Fibroblast of mammary gland (primary cell): Measurements from ENCODE around the gene TTC23L.

Experiments used
- DNase-seq: peaks from one replicate; pipeline ENCODE4 v3.0.0-alpha.2; 2010; ENCODE audit warnings: low read depth
- H3K4me3 ChIP-seq: 2 replicates; pipeline ENCODE4 v1.5.1; 2011; ENCODE audit warnings: low read depth, mild to moderate bottlenecking, low read length, moderate library complexity; ENCODE audit not compliant: control insufficient read depth
- TF ChIP-seq, protein P1 (sequence below): conservative IDR thresholded peaks from 2 replicates; pipeline ENCODE4 v1.5.1; 2011; ENCODE audit warnings: low read depth, low read length, inconsistent platforms; ENCODE audit not compliant: control insufficient read depth, insufficient read depth

Gene TTC23L

DNA sequence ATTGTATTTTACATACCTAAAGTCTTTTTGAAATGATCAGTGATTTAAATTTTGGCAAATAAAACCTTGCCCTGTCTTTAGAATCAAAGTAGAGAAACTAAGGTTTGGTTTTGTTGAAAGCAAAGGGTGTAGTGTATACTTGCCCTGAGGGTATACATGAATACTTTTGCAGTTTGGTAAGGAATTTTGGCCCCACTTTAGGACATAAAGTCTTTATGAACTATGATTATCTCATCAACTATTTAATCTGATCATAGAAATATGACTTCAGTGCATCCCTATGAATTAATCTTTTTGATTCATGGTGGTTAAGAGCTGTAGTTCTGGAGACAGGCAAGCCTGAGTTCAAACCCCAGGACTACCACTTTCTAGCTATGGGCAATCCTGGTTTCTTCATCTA, 58.7 kb downstream of the TTC23L start:
- H3K4me3 ChIP-seq, result no peak overlapping the region
- TF ChIP-seq, protein P1, sequence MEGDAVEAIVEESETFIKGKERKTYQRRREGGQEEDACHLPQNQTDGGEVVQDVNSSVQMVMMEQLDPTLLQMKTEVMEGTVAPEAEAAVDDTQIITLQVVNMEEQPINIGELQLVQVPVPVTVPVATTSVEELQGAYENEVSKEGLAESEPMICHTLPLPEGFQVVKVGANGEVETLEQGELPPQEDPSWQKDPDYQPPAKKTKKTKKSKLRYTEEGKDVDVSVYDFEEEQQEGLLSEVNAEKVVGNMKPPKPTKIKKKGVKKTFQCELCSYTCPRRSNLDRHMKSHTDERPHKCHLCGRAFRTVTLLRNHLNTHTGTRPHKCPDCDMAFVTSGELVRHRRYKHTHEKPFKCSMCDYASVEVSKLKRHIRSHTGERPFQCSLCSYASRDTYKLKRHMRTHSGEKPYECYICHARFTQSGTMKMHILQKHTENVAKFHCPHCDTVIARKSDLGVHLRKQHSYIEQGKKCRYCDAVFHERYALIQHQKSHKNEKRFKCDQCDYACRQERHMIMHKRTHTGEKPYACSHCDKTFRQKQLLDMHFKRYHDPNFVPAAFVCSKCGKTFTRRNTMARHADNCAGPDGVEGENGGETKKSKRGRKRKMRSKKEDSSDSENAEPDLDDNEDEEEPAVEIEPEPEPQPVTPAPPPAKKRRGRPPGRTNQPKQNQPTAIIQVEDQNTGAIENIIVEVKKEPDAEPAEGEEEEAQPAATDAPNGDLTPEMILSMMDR, result no peak
- DNase-seq, result no peak

DNA sequence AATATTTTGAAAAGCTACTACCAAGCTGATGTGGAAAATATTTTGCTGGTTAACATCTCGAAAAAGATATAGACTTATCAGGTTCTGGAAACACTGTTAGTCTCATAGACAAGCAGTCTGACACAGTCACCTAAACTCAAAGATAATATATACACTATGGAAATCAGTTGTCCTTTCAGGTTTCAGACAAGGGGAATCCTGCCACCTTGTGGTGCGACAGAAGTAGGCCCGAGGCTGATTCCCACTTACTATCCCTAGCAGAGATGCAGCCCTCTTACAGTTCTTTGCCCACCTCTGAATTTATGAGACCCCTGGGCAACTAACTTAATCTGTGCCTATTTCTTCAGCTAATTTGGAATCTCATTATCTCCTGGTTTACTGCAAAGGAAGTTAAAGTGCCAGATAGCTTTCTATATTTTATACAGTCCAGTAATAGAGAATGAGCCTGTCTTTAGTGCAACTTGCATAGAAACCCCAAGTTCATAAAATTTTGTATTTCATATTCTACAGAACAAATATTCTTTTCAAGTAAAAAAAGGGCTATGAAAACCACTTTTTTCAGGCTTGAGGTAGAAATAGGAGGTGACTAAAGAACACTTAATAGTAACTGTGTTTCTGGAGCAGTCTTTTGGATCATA, 59.4 kb downstream of the TTC23L start:
- TF ChIP-seq, protein P1, result peak; percentile 92

DNA sequence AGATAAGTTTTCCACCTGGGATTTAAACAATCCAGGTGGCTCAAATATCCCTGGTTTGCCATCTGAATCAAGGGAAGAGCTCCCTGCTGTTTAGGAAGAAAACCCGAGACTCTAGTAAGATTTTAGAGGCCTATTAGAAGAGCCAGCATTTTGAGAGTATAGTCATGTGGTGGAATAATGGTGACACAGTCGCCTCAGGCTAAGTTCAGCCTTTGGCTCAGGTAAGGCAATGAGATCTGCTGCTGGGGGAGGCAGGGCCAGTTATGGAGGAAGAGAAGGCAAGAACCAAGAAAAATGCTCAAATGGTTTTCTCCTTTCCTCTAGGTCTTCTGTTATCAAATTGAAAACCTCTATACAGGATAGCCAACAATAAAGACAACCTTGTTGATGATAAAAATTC, 60.1 kb downstream of the TTC23L start:
- DNase-seq, result no peak
- no peak overlapping the region for H3K4me3 ChIP-seq
- TF ChIP-seq, protein P1, result no peak

More for the DNA sequence above, 59.4 kb downstream of the TTC23L start:
- DNase-seq, result peak; percentile 77
- H3K4me3 ChIP-seq, result no peak overlapping the region

DNA sequence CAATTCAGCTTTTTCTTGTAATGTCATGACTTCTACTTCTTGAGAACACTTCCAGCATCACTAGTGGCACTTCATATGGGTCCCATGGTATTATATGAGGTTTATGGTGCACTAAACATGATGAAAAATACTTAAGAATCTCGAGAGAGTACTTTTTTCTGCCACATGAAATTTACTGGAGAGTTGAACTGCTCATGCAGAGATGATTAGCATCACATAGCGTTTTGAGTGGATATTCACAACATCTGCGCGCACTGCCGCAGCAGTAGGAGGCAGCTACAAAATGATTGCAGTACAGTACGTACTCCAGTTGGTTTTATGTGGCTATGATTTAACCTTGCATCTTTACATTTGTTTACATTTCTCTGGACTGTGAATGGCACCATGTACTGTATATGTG, 61.7 kb downstream of the TTC23L start:
- DNase-seq, result no peak
- TF ChIP-seq, protein P1, result no peak
- no peak overlapping the region for H3K4me3 ChIP-seq

DNA sequence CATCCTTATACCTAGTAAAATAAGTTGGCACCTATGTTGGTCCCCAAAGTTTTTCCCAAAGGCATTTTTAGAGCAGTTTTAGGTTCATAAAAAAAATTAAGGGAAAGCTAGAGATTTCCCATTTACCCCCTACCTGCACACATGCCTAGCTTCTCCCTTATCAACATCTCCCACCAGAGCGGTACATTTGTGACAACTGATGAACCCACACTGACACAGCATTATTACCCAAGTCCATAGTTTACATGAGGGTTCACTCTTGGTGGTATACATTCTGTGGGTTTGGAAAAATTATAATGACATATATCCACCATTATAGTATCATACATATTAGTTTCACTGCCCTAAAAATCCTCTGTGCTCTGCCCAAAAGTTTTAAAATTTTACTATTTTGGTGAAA, 64.3 kb downstream of the TTC23L start:
- DNase-seq, result no peak
- H3K4me3 ChIP-seq, result no peak overlapping the region
- TF ChIP-seq, protein P1, result no peak

DNA sequence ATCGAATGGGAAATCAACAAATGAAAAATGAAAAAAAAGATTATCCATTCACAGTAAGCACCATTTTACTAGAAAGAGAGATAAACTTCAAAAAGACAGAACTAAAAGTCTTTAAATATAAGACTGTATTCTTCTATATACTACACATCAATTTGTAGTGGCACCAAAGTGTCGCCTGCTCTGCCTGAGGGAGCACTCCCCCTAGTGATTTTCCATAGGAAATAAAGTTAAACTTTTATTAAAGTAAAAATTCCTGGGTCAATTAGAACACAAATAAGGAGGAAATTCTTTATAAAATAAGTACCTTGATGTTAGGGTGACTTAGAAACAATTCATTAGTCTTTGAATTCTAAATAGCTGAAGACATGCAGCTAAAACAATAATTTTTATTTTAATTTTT, 66.6 kb downstream of the TTC23L start:
- TF ChIP-seq, protein P1, result peak; percentile 53
- DNase-seq, result peak; percentile 24
- no peak overlapping the region for H3K4me3 ChIP-seq

GRCh38 chr5:34913072-34913471, 74.1 kb downstream of the TTC23L start:
- H3K4me3 ChIP-seq, result no peak overlapping the region
- DNase-seq, result peak; percentile 28
- TF ChIP-seq, protein P1, result no peak
